HG02571 (cell line): ENCODE measurements around the gene CHD9.

Experiments
- ATAC-seq: cut with Tn5 transposase; IDR thresholded peaks from one replicate; pipeline ENCODE4 v1.9.1; 2021; ENCODE audit warnings: mild to moderate bottlenecking, moderate library complexity; ENCODE audit not compliant: unreplicated experiment

CHD9 gene

GRCh38 chr16:53090591-53091411, 36.0 kb downstream of the CHD9 start:
- ATAC-seq, result peak; percentile 54

GRCh38 chr16:53091466-53092211, 36.8 kb downstream of the CHD9 start:
- ATAC-seq, result peak; percentile 59

DNA sequence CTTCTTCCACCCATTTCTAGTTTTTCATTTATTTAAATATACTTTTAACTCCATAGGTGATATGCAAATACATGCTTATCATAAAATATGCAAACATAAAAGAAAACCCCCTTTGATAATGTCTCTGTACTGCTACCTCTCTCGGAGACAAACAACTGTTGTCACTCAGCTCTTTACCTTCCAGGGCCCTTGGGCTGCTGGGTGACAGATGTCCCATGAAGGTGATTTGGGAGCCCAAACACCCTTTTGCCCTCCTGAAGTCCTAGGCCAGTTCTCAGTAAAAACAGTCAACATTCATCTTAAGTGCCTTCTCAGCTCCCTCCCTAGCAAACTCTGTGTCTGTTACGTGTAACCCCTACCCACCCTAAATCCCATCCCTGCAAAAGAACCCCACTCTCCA, 37.5 kb downstream of the CHD9 start:
- no peak for ATAC-seq

DNA sequence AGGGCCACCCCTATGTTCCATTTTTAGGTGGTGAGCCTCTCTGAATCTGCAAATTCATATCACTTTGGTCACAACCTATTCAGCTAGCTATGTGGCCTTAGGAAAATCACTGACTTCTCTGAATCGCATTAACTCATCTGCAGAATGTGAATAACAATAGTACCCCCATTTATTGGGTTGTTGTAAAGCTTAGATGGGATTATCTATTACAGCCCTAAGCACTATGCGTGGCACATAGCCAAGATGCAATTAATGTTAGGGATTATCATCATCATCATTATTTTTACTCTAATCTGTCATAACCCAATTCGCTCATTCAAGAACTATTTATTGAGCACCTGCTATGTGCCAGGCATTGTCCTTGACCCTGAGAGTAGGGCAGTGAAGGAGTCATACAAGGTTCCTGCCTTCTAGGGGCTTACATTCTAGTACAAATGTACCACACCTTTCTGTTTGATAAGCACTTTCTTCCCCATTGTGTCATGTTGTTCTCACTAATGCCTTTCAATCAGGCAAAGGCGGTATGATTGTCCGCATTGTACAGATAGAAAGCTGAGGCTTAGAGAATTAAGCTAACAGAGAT, 38.5 kb downstream of the CHD9 start:
- no peak for ATAC-seq

DNA sequence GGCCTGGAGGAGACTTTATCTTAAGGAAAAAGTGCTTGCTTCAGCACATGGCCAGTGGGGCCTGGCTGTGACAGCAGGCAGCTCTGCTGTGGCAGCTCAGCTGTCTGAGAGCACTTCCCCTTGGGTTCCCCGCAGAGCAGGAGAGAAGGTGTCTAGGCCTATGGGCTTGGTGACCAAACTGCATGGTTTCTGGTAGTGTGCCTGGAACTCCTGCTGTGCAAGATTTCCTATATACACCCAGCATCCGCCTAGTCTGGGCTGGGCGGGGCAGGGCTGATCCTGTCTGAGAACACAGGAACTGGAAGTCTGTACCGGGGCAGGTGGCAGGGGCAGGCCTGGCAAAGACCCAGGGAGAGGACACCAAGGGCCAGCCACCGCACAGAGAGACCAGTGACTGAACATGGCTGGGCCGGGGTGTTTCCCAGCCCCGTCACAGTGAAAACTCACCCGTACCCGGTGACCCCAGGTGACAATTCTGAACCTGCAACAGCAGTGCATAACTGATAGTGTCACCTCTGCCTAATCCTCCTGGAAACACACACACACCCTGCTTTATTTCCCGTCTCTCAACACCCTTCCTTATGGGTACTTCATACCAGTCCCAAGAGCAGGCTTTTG, 39.3 kb downstream of the CHD9 start:
- no peak for ATAC-seq

DNA sequence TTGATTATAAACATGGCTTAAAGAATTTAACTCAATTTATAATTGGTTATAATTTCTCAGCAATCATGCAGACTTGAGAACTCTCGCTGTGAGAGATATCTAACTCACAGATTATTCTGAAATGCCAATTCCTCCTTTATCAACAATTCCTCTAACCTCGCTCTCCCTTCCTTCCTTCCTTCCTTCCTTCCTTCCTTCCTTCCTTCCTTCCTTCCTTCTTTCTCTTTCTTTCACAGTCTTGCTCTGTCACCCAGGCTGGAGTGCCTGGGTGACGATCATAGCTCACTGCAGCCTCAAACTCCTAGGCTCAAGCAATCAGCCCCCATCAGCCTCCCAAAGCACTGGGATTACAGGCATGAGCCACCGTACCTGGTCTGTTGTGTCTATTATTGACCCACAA, 42.4 kb downstream of the CHD9 start:
- ATAC-seq, result no peak

DNA sequence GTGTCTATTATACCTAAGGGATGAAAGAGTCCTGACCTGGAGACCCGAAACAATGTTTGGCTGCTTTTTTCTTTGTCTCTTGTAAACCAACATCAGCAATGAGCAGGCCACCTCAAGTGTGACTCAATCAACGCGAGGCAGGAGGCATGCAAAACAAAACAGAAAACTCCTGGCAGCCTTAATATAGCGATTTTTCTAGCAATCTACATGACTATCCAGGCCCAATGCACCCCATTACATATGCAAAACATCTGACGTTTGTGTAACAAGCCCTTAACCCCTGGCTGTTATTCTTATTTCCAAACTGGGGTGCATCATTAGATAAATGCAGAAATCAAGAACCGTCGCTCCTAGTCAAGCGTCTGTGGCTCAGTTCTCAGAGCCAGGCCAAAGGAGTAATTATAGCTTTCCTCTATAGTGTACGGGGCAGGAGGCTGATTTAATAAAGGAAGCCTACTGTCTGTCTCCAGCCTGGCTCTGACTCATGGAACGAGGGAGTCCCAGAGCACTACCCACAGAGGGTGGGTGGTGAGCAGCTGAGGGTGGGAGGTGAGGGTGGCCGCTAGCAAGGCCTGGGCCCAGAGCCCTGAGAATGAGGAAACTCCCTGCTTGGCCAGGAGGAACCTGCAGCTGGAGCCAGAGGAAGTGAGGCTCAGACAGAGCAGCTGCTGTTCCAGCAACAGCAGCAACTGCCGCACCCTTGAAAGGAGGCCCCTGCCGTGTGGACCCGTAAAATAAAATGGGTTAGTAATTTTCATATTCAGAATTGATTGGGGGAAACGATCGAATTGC, 43.9 kb downstream of the CHD9 start:
- ATAC-seq, result peak; percentile 56

GRCh38 chr16:53099318-53100130, 44.7 kb downstream of the CHD9 start:
- ATAC-seq, result peak; percentile 45

DNA sequence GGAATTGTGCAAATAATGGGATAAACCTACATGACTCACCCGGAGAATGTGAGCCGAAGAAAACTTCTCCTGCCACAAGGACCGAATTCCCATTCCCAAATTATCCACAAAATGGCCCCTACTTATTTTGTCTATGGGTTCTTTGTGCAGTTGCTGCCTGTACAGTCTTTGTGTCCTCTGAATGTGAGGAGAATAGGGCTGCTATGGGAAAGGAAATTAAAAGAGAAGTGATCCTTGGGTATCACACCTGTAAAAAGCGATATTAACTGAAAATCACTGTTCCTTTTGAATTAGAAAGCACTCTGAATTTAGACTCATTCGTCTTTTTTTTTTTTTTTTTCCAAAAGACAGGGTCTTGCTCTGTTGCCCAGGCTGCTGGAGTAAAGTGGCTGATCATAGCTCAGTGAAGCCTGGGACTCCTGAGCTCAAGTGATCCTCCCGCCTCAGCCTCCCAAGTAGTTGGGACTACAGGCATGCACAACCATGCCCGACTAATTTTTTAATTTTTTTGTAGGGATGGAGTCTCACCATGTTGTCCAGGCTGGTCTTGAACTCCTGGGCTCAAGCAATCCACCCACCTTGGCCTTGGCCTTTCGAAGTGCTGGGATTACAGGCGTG, 45.4 kb downstream of the CHD9 start:
- ATAC-seq, result no peak

DNA sequence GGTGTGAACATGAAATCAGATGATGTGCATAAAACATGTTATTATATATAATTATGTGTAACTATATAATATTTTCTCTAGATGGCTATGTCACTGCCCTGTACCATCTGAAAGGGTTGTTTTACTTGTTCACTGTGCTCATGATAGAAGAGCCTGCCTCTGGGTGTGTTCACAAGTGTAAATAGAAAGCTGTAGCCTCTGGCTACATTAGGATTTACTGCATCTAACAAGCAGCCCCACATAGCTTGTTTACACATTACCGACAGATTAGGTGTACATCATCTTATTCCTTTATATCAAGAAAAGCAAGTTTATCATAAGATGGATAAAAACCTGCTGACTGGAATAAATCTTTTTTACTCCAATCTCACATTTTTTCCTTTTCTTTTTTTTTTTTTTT, 46.1 kb downstream of the CHD9 start:
- no peak for ATAC-seq

- ATAC-seq, result no peak
Observed at GRCh38 chr16:53103811-53104210, 49.0 kb downstream of the CHD9 start.

GRCh38 chr16:53105565-53105964, 50.8 kb downstream of the CHD9 start:
- no peak for ATAC-seq

GRCh38 chr16:53111078-53111791, 56.4 kb downstream of the CHD9 start:
- no peak for ATAC-seq

DNA sequence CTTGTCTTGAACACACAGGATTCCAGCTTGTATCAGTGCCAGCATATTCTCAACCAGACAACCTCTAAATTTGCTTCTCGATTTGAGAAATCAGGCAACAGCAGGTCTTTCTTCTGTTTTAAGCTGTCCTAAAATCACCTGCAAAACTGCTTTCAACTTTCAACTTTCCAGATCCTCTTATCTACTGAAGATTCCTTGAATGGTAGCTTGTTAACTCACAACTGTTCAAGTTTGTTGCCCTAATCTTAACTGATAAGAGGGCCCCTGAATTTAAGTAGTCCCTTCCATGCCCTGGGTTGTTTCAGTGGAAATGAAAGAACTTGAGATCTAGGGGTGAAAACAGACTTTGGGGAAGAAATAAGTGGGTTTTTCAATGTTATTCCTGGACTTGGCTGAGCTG, 57.2 kb downstream of the CHD9 start:
- ATAC-seq, result no peak

GRCh38 chr16:53115047-53115446, 60.3 kb downstream of the CHD9 start:
- ATAC-seq, result no peak

- ATAC-seq, result no peak
Observed at GRCh38 chr16:53115773-53116172, 61.0 kb downstream of the CHD9 start.

GRCh38 chr16:53121043-53121620, 66.3 kb downstream of the CHD9 start:
- ATAC-seq, result no peak

DNA sequence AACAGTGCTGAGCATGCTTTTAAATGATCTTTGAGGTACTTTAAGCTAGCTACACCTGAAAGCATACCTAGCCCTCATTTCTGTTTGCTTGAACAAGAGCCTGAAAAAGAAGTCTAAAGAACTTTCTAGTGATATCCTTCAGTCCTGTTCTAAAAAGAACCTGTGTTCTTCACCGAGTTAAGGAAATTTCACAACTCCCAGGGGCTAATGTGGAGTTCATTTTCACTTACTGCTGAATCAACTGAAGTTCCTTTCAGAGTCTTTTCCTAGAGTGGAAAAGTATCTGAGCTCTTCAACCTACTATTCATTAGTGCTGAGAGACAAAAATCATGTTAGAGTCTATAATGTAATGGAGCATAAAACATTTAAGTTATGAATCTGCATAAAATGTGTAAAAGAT, 66.9 kb downstream of the CHD9 start:
- no peak for ATAC-seq
